Heart right ventricle (tissue), 16 donors: Measurements from ENCODE around the gene ZNF174. TPM values are rescaled to one million over a fixed set of nuclear protein-coding genes. Genes with fewer than 3 reads are reported as not detected.

Experiments used
- ATAC-seq, 8 donors: fragments of 200-7000 bp; cut with Tn5 transposase; one replicate each; pipeline ENCODE4 v1.9.1; 2020; ENCODE audit warnings: mild to moderate bottlenecking in 8 of 8, moderate library complexity in 8 of 8, moderate number of reproducible peaks in 1 of 8
- DNase-seq, 2 donors: peaks; one replicate each; pipeline ENCODE4 v3.0.0-alpha.2; 2020
- H3K27ac ChIP-seq, 10 donors: fragments of 200-600 bp; sonication (generic) in 2 of 10; one replicate each; pipeline versions ENCODE4 v1.5.0 to v1.8.0; 2020 to 2022; ENCODE audit warnings: mild to moderate bottlenecking in 3 of 10
- H3K27me3 ChIP-seq, 7 donors: fragments of 200-600 bp; one replicate each; pipeline ENCODE4 v1.8.0; 2021 to 2022; ENCODE audit warnings: mild to moderate bottlenecking in 2 of 7
- H3K36me3 ChIP-seq, 9 donors: fragments of 200-600 bp; sonication (generic) in 1 of 9; one replicate each; pipeline versions ENCODE4 v1.5.0 to v1.8.0; 2020 to 2022; ENCODE audit warnings: mild to moderate bottlenecking in 2 of 9
- H3K4me1 ChIP-seq, 9 donors: fragments of 200-600 bp; sonication (generic) in 1 of 9; one replicate each; pipeline versions ENCODE4 v1.5.0 to v1.8.0; 2020 to 2022; ENCODE audit warnings: mild to moderate bottlenecking in 4 of 9
- H3K4me3 ChIP-seq, 10 donors: fragments of 200-600 bp; sonication (generic) in 2 of 10; one replicate each; pipeline versions ENCODE4 v1.5.0 to v1.8.0; 2020 to 2022; ENCODE audit warnings: mild to moderate bottlenecking in 7 of 10, moderate library complexity in 2 of 10
- H3K9me3 ChIP-seq, 11 donors: fragments of 200-600 bp in 10 of 11; sonication (generic) in 2 of 11; one replicate each; pipeline versions ENCODE4 v1.5.0 to v1.8.0; 2013 to 2022; ENCODE audit warnings: mild to moderate bottlenecking in 2 of 11, control low read depth in 1 of 11, moderate library complexity in 1 of 11
- CTCF ChIP-seq, 9 donors: fragments of 200-600 bp; sonication (generic) in 2 of 9; IDR thresholded peaks; one replicate each; pipeline versions ENCODE4 v1.5.0 to v1.8.0; 2021 to 2022; ENCODE audit warnings: antibody characterized with exemption in 9 of 9, mild to moderate bottlenecking in 5 of 9, moderate library complexity in 1 of 9
- WGBS, 2 donors: extraction: QIAGEN DNeasy Blood & Tissue Kit; methylation state at CpG; one replicate each; pipeline ENCODE4 v1.1.7; 2013; ENCODE audit warnings: inconsistent platforms in 1 of 2; 5-methylcytosine and 5-hydroxymethylcytosine counted together
- intact Hi-C, 10 donors: fragments of 100-400 bp; cut with DNase I; formaldehyde crosslinking; loops; one replicate each; pipeline versions ENCODE4 v1.11.1 to v1.14.2; 2022
- long read RNA-seq, 3 donors: library from polyadenylated mRNA; unstranded; transcript quantifications; one replicate each; pipeline ENCODE4 v2.0.0, GENCODE V29; 2020 to 2021
- polyA plus RNA-seq, 2 donors: library from polyadenylated mRNA; stranded (reverse); fragments of 200-250 nt; gene quantifications; one replicate each; pipeline ENCODE4 v1.2.3, GENCODE V29; 2013
- total RNA-seq, 10 donors: library from RNA; stranded (reverse); fragmentation: NEBNext Ultra II Directional in 3 of 10; extraction: Animal tissue kit (Norgen Biotek cat#: 25700) in 3 of 10; gene quantifications; one replicate each; pipeline versions ENCODE4 v1.2.1 to v1.2.4, GENCODE V29; 2021 to 2023
- donor health status: Arrhythmogenic right ventricular cardiomyopathy.
- donor health status: ischemic (EF 13 %, LVEDD 7.1; RV severe dilation, severe dysfunction).
- donor health status: healthy with polysubstance abuse.
- donor health status: DM: no; HTN: yes; CAD: no.
- donor health status: DM: no; HTN: no; CAD: no.
- donor health status: ischemic (EF 25% LVEDD 6.9; RV normal size, moderate dysfunction).
- donor health status: ischemic (EF 25% LVEDD 5.7; RV mildly dilated, moderate dysfunction).
- donor health status: healthy.
- donor health status: DM: yes; HTN: yes; CAD: no.
- donor health status: Ischemic cardiomyopathy.
- donor health status: ischemic (EF 35%, LVEDD 5.7; RV mildly dilated, moderate dysfunction).
- donor health status: nonischemic (EF 11% LVEDD 7.7; RV severe dilation, severe dysfunction).
- donor health status: DM: yes; HTN: yes; CAD: no.
- donor health status: PGD.
- donor health status: ischemic (EF 29% LVEDD 5.4; RV normal size, mild dysfunction).
- donor health status: nonischemic (EF 23%, LVEDD 6.1; RV moderate dilation, normal function).

The ZNF174 gene
- total RNA-seq (10 to 100 TPM in 4 of 10 donors, 1 to 10 TPM in 6; 7.0 to 14.4 (median 9.9) TPM), polyA plus RNA-seq (1 to 10 TPM; 6.5 to 6.7 TPM)
- long read RNA-seq, donor 1, transcript ZNF174-201 (3 exons, 2,260 nt) = major isoform, 8 of 10 reads
- long read RNA-seq, donor 1, partial matches to known transcripts = 0 of 10 reads
- long read RNA-seq, donor 1, other reads (novel, unspliced or antisense) = 1 of 10 reads
- long read RNA-seq, donor 2, transcript ZNF174-201 (3 exons, 2,260 nt) = major isoform, 6 of 14 reads
- long read RNA-seq, donor 2, partial matches to known transcripts = 0 of 14 reads
- long read RNA-seq, donor 2, other reads (novel, unspliced or antisense) = 2 of 14 reads
- long read RNA-seq, donor 3, transcript ZNF174-201 (3 exons, 2,260 nt) = major isoform, 29 of 39 reads
- long read RNA-seq, donor 3, transcript ZNF174-202 (3 exons, 1,557 nt) = minor isoform, 8 of 39 reads
- long read RNA-seq, donor 3, partial matches to known transcripts = 0 of 39 reads
- long read RNA-seq, donor 3, other reads (novel, unspliced or antisense) = 1 of 39 reads

- 0% methylated on average over 95 of the region's 95 CpGs for WGBS, 2 donors
- peak; percentile 99 to 100 (median 100) for ATAC-seq
- H3K27ac ChIP-seq = peak within 1 kb of the TSS; percentile 16 to 92 (median 86)
- peaks cover 0 to 59% (median 46%) of the 10 kb centered on the region in 9 donors for H3K36me3 ChIP-seq
- H3K9me3 ChIP-seq = peaks cover 0 to 67% (median 23%) of the 10 kb centered on the region in 11 donors
- intact Hi-C loops = loop anchor here in 7 of 10 donors (1.0 to 10.0 kb wide), 12 partner anchors 36 to 166 kb away; partner anchors contain the start of genes TIGD7 (in 3 of the 7), ZNF75A (in 3 of the 7), CLUAP1 (in 2 of the 7) and NAA60 (in 2 of the 7)
- H3K4me3 ChIP-seq = peak within 1 kb of the TSS; percentile 64 to 99 (median 85)
- peak; percentile 97 to 99 for DNase-seq
- peak in 3 of 9 donors; percentile 11 to 37 (median 29) for TF ChIP-seq CTCF (IDR thresholded peaks at IDR 0.05)
- peaks cover 0 to 38% (median 21%) of the 10 kb centered on the region in 9 donors for H3K4me1 ChIP-seq
- H3K27me3 ChIP-seq = no peaks in the 10 kb centered on the region
Observed at GRCh38 chr16:3400779-3401688, at the start of gene ZNF174, which contains the start of gene ZSCAN32. Gene ZNF174, plus strand, starts transcription at chr16:3401215. Its CDS starts 790 bp downstream, at chr16:3402005. Gene ZSCAN32, minus strand, starts transcription at chr16:3401004. Its CDS starts 3,447 bp downstream, at chr16:3397557.

- intact Hi-C loops = no loop called here
- DNase-seq = no peak
- H3K27me3 ChIP-seq = no peaks in the 10 kb centered on the region
- 65 to 74% methylated on average over 3 of the region's 3 CpGs for WGBS, 2 donors
- H3K4me3 ChIP-seq = no peak within 1 kb of the TSS
- TF ChIP-seq CTCF (IDR thresholded peaks at IDR 0.05) = no peak
- ATAC-seq = no peak
- peaks cover 0 to 9% (median 0%) of the 10 kb centered on the region in 11 donors for H3K9me3 ChIP-seq
- no peaks in the 10 kb centered on the region for H3K36me3 ChIP-seq
- H3K27ac ChIP-seq = no peak within 1 kb of the TSS
- H3K4me1 ChIP-seq = no peaks in the 10 kb centered on the region
Observed at GRCh38 chr16:3355589-3355988, 45.4 kb upstream of the ZNF174 start, which contains the start of gene OR2C1. Gene OR2C1, plus strand, starts transcription at chr16:3355889. Its CDS starts 52 bp downstream, at chr16:3355941.

GRCh38 chr16:3356118-3356517 is 44.9 kb upstream of the ZNF174 start:
- ATAC-seq = no peak
- H3K9me3 ChIP-seq = peaks cover 0 to 9% (median 0%) of the 10 kb centered on the region in 11 donors
- no peak for TF ChIP-seq CTCF (IDR thresholded peaks at IDR 0.05)
- DNase-seq = no peak
- intact Hi-C loops = no loop called here
- H3K4me1 ChIP-seq = no peaks in the 10 kb centered on the region
- 81 to 83% methylated on average over 10 of the region's 10 CpGs for WGBS, 2 donors
- no peak overlapping the region for H3K4me3 ChIP-seq
- peaks cover 0 to 4% (median 0%) of the 10 kb centered on the region in 7 donors for H3K27me3 ChIP-seq
- no peak overlapping the region for H3K27ac ChIP-seq
- no peaks in the 10 kb centered on the region for H3K36me3 ChIP-seq
